Kidney epithelial cell (primary cell): ENCODE results near the gene NMNAT1. TPM values are rescaled to one million over a fixed set of nuclear protein-coding genes. Genes with fewer than 3 reads are reported as not detected.

Source experiments
- DNase-seq: peaks from one replicate; pipeline ENCODE4 v3.0.0-alpha.2; 2010; ENCODE audit warnings: low read depth
- H3K27me3 ChIP-seq: 2 replicates; pipeline ENCODE4 v1.6.0; 2011; ENCODE audit warnings: low read length; ENCODE audit not compliant: control insufficient read depth, insufficient read depth
- H3K36me3 ChIP-seq: 2 replicates; pipeline ENCODE4 v1.5.1; 2011; ENCODE audit warnings: low read length; ENCODE audit not compliant: control insufficient read depth, insufficient read depth
- H3K4me3 ChIP-seq: 2 replicates; pipeline ENCODE4 v1.5.1; 2011; ENCODE audit warnings: low read depth, mild to moderate bottlenecking, control low read depth, low read length
- CTCF ChIP-seq: IDR thresholded peaks from 2 replicates; pipeline ENCODE4 v1.5.1; 2011; ENCODE audit warnings: mild to moderate bottlenecking, moderate library complexity, low read length, control low read depth, inconsistent platforms; ENCODE audit not compliant: insufficient read depth, poor library complexity, severe bottlenecking
- total RNA-seq: library from RNA; depleted of rRNA; stranded (reverse); fragments of >200 nt; gene quantifications from 2 replicates; pipeline ENCODE4 v1.2.3, GENCODE V29; 2015

The NMNAT1 gene
- total RNA-seq, 1 donor from 2014 or later: 8.9 TPM

GRCh38 chr1:9929431-9930385 is 13.6 kb upstream of the NMNAT1 start:
- Histone ChIP-seq H3K4me3 (no peak overlapping the region), H3K36me3 (no peaks in the 10 kb centered on the region), H3K27me3 (no peaks in the 10 kb centered on the region)
- no peak for TF ChIP-seq CTCF
- no peak for DNase-seq

- H3K4me3 ChIP-seq: peak overlapping the region; percentile 82
- peak; percentile 52 for TF ChIP-seq CTCF
- no peaks in the 10 kb centered on the region for H3K36me3 ChIP-seq
- H3K27me3 ChIP-seq: no peaks in the 10 kb centered on the region
- DNase-seq: peak; percentile 14
Observed at GRCh38 chr1:9942399-9942938, 806 bp upstream of the NMNAT1 start.

GRCh38 chr1:9946315-9946714 is 3.0 kb downstream of the NMNAT1 start:
- Histone ChIP-seq H3K36me3 (no peaks in the 10 kb centered on the region), H3K27me3 (no peaks in the 10 kb centered on the region), H3K4me3 (no peak overlapping the region)
- no peak for DNase-seq
- no peak for TF ChIP-seq CTCF

- no peak overlapping the region for H3K4me3 ChIP-seq
- no peak for DNase-seq
- TF ChIP-seq CTCF: no peak
- no peaks in the 10 kb centered on the region for H3K27me3 ChIP-seq
- no peaks in the 10 kb centered on the region for H3K36me3 ChIP-seq
Observed at GRCh38 chr1:9957726-9958125, 14.5 kb downstream of the NMNAT1 start.

GRCh38 chr1:9960011-9960410 is 16.7 kb downstream of the NMNAT1 start:
- H3K36me3 ChIP-seq: no peaks in the 10 kb centered on the region
- DNase-seq: no peak
- no peak for TF ChIP-seq CTCF
- H3K27me3 ChIP-seq: no peaks in the 10 kb centered on the region
- no peak overlapping the region for H3K4me3 ChIP-seq
